Omental fat pad (tissue), 4 donors: Measurements from ENCODE around the gene ZSWIM3. TPM values are rescaled to one million over a fixed set of nuclear protein-coding genes. Genes with fewer than 3 reads are reported as not detected.

ENCODE experiments used
- ATAC-seq: fragments of 150-250 bp; one replicate; pipeline ENCODE4 v1.9.1; 2016; ENCODE audit warnings: mild to moderate bottlenecking, moderate library complexity; ENCODE audit not compliant: low FRiP score
- DNase-seq: peaks from one replicate; pipeline ENCODE4 v3.0.0-alpha.2; 2019; ENCODE audit warnings: low spot score
- CTCF ChIP-seq, 3 donors: fragments of 450-650 bp; IDR thresholded peaks; one replicate each; pipeline ENCODE4 v1.5.1; 2016 to 2017; ENCODE audit warnings: antibody characterized with exemption in 3 of 3, mild to moderate bottlenecking in 3 of 3, moderate library complexity in 2 of 3
- total RNA-seq, 4 donors: library from RNA; depleted of rRNA; stranded (reverse); fragments of >200 nt; gene quantifications; one replicate each; pipeline ENCODE4 v1.1.0, GENCODE V29; 2016

Gene ZSWIM3
- total RNA-seq, 4 donors from 2014 or later = 2.3 to 5.0 (median 3.1) TPM

GRCh38 chr20:45833030-45833882, 24.2 kb upstream of the ZSWIM3 start, which contains the start of gene SNX21:
TSS of gene SNX21 (plus strand) at chr20:45833799. CDS start at chr20:45833920, 121 bp downstream.
- DNase-seq (peak; percentile 66), ATAC-seq (peak; percentile 91)
- TF ChIP-seq CTCF (IDR thresholded peaks at IDR 0.05) = no peak

GRCh38 chr20:45833883-45834796, 23.3 kb upstream of the ZSWIM3 start:
- ATAC-seq (peak; percentile 88), DNase-seq (no peak)
- no peak for TF ChIP-seq CTCF (IDR thresholded peaks at IDR 0.05)

- DNase-seq (no peak), ATAC-seq (no peak)
- no peak for TF ChIP-seq CTCF (IDR thresholded peaks at IDR 0.05)
Observed at GRCh38 chr20:45834797-45835161, 22.6 kb upstream of the ZSWIM3 start.

GRCh38 chr20:45835329-45835765, 22.1 kb upstream of the ZSWIM3 start:
- DNase-seq (no peak), ATAC-seq (no peak)

GRCh38 chr20:45835825-45836224, 21.6 kb upstream of the ZSWIM3 start:
- DNase-seq (no peak), ATAC-seq (peak; percentile 44)
- no peak for TF ChIP-seq CTCF (IDR thresholded peaks at IDR 0.05)

More at GRCh38 chr20:45835329-45835765, 22.1 kb upstream of the ZSWIM3 start:
- no peak for TF ChIP-seq CTCF (IDR thresholded peaks at IDR 0.05)

- no peak for DNase-seq
- no peak for TF ChIP-seq CTCF (IDR thresholded peaks at IDR 0.05)
- ATAC-seq = no peak
Observed at GRCh38 chr20:45836841-45837240, 20.6 kb upstream of the ZSWIM3 start.
